SK-N-DZ (cell line): Measurements from ENCODE around the gene URB1. TPM values are rescaled to one million over a fixed set of nuclear protein-coding genes. Genes with fewer than 3 reads are reported as not detected.
"Not testable (repeated sequence)": the region's sequence is repeated elsewhere in the genome, so short reads cannot be mapped to it uniquely, and the experiment has no call there.

Source experiments
- DNase-seq: peaks from one replicate; pipeline ENCODE4 v3.0.0-alpha.2; 2015; ENCODE audit warnings: low spot score
- polyA plus RNA-seq, 2 experiments: library from polyadenylated mRNA; depleted of rRNA; stranded (reverse); fragments of >200 nt; gene quantifications; 2 replicates each; pipeline ENCODE4 v1.2.3, GENCODE V29; 2014

The URB1 gene
- polyA plus RNA-seq (2014; cell fraction: cytosol; rRNA removed) = 8.7 and 9.2 TPM in 2 replicates
- 11.7 and 13.9 TPM in 2 replicates for polyA plus RNA-seq (2014; cell fraction: nucleus; rRNA removed)

- peak; percentile 81 for DNase-seq
Measured at GRCh38 chr21:32392880-32393676, at the start of gene URB1. Gene URB1 (minus strand): TSS chr21:32393012. CDS start chr21:32392910, 102 bp downstream.

- no peak for DNase-seq
Measured at GRCh38 chr21:32437729-32438128, 44.9 kb upstream of the URB1 start.

- DNase-seq = not testable (repeated sequence)
Measured at GRCh38 chr21:32432982-32433660, 40.3 kb upstream of the URB1 start.

GRCh38 chr21:32427958-32428623 is 35.3 kb upstream of the URB1 start:
- DNase-seq = no peak

GRCh38 chr21:32426592-32427051 is 33.8 kb upstream of the URB1 start:
- no peak for DNase-seq

GRCh38 chr21:32426066-32426465 is 33.3 kb upstream of the URB1 start:
- no peak for DNase-seq

GRCh38 chr21:32425628-32426027 is 32.8 kb upstream of the URB1 start:
- peak; percentile 52 for DNase-seq

- no peak for DNase-seq
Measured at GRCh38 chr21:32424674-32425073, 31.9 kb upstream of the URB1 start.

- DNase-seq = no peak
Measured at GRCh38 chr21:32424191-32424535, 31.4 kb upstream of the URB1 start.

- DNase-seq = no peak
Measured at GRCh38 chr21:32423320-32424190, 30.7 kb upstream of the URB1 start.

GRCh38 chr21:32422064-32422463 is 29.3 kb upstream of the URB1 start:
- no peak for DNase-seq

- no peak for DNase-seq
Measured at GRCh38 chr21:32418146-32418545, 25.3 kb upstream of the URB1 start.

- DNase-seq = no peak
Measured at GRCh38 chr21:32415451-32416398, 22.9 kb upstream of the URB1 start.

GRCh38 chr21:32414579-32415358 is 22.0 kb upstream of the URB1 start:
- DNase-seq = no peak

GRCh38 chr21:32413697-32414578 is 21.1 kb upstream of the URB1 start:
- no peak for DNase-seq

- no peak for DNase-seq
Measured at GRCh38 chr21:32413015-32413504, 20.2 kb upstream of the URB1 start.

GRCh38 chr21:32412162-32413014 is 19.6 kb upstream of the URB1 start, which contains the start of gene EVA1C:
Gene EVA1C (plus strand): TSS chr21:32412706. CDS start chr21:32412854, 148 bp downstream.
- no peak for DNase-seq
